Measurements from ENCODE around the gene STK36.

Gene STK36

GRCh38 chr2:218671654-218672566, at the start of gene STK36, which contains the start of gene RNF25:
TSS of gene STK36 (plus strand) at chr2:218672086. CDS start at chr2:218672830, 744 bp downstream.
TSS of gene RNF25 (minus strand) at chr2:218672002. CDS start at chr2:218671970, 32 bp downstream.
- DNase-seq (ENCODE audit: low spot score), result peak; percentile 89
- in situ Hi-C loops (cut with MboI; ENCODE audit: low pct_unique_long_range_greater_than_20kb, low sequenced_read_pairs, unreplicated experiment), result loop anchor here (25.0 kb wide), 1 partner anchor 385 kb away; the partner anchor contains the start of gene TMBIM1
- no peak for TF ChIP-seq CTCF (IDR thresholded peaks at IDR 0.05; ENCODE audit: extremely low read depth, insufficient read depth, missing control alignments)

GRCh38 chr2:218622606-218623365, 49.1 kb upstream of the STK36 start:
- DNase-seq (ENCODE audit: low spot score), result no peak
- TF ChIP-seq CTCF (IDR thresholded peaks at IDR 0.05; ENCODE audit: extremely low read depth, insufficient read depth, missing control alignments), result no peak
- in situ Hi-C loops (cut with MboI; ENCODE audit: low pct_unique_long_range_greater_than_20kb, low sequenced_read_pairs, unreplicated experiment), result no loop called here

- TF ChIP-seq CTCF (IDR thresholded peaks at IDR 0.05; ENCODE audit: extremely low read depth, insufficient read depth, missing control alignments), result no peak
- in situ Hi-C loops (cut with MboI; ENCODE audit: low pct_unique_long_range_greater_than_20kb, low sequenced_read_pairs, unreplicated experiment), result no loop called here
- DNase-seq (ENCODE audit: low spot score), result no peak
Observed at GRCh38 chr2:218623366-218623705, 48.5 kb upstream of the STK36 start.

GRCh38 chr2:218626369-218626768, 45.5 kb upstream of the STK36 start:
- no peak for DNase-seq (ENCODE audit: low spot score)
- no peak for TF ChIP-seq CTCF (IDR thresholded peaks at IDR 0.05; ENCODE audit: extremely low read depth, insufficient read depth, missing control alignments)
- in situ Hi-C loops (cut with MboI; ENCODE audit: low pct_unique_long_range_greater_than_20kb, low sequenced_read_pairs, unreplicated experiment), result no loop called here

- no peak for TF ChIP-seq CTCF (IDR thresholded peaks at IDR 0.05; ENCODE audit: extremely low read depth, insufficient read depth, missing control alignments)
- no peak for DNase-seq (ENCODE audit: low spot score)
- in situ Hi-C loops (cut with MboI; ENCODE audit: low pct_unique_long_range_greater_than_20kb, low sequenced_read_pairs, unreplicated experiment), result no loop called here
Observed at GRCh38 chr2:218627939-218628338, 43.9 kb upstream of the STK36 start.

GRCh38 chr2:218631837-218632236, 40.0 kb upstream of the STK36 start:
- no peak for TF ChIP-seq CTCF (IDR thresholded peaks at IDR 0.05; ENCODE audit: extremely low read depth, insufficient read depth, missing control alignments)
- in situ Hi-C loops (cut with MboI; ENCODE audit: low pct_unique_long_range_greater_than_20kb, low sequenced_read_pairs, unreplicated experiment), result no loop called here
- DNase-seq (ENCODE audit: low spot score), result no peak
